ENCODE results near the gene HOXA9.

HOXA9 gene

GRCh38 chr7:27142580-27143022, 22.7 kb downstream of the HOXA9 start:
- DNase-seq (ENCODE audit: low spot score), result no peak

GRCh38 chr7:27141923-27142579, 23.3 kb downstream of the HOXA9 start:
- DNase-seq (ENCODE audit: low spot score), result peak; percentile 65

GRCh38 chr7:27141137-27141922, 24.0 kb downstream of the HOXA9 start:
- peak; percentile 51 for DNase-seq (ENCODE audit: low spot score)

GRCh38 chr7:27140126-27140857, 25.0 kb downstream of the HOXA9 start:
- DNase-seq (ENCODE audit: low spot score), result peak; percentile 60

- peak; percentile 67 for DNase-seq (ENCODE audit: low spot score)
These were observed 25.8 kb downstream of the HOXA9 start for GRCh38 chr7:27139334-27140125.

GRCh38 chr7:27138985-27139333, 26.4 kb downstream of the HOXA9 start:
- DNase-seq (ENCODE audit: low spot score), result peak; percentile 44

- DNase-seq (ENCODE audit: low spot score), result peak; percentile 61
These were observed 26.9 kb downstream of the HOXA9 start for GRCh38 chr7:27138472-27138871.

GRCh38 chr7:27137640-27138315, 27.6 kb downstream of the HOXA9 start:
- DNase-seq (ENCODE audit: low spot score), result no peak

- peak; percentile 28 for DNase-seq (ENCODE audit: low spot score)
These were observed 30.9 kb downstream of the HOXA9 start for GRCh38 chr7:27134392-27134791.

- peak; percentile 33 for DNase-seq (ENCODE audit: low spot score)
These were observed 31.7 kb downstream of the HOXA9 start for GRCh38 chr7:27133409-27134231.

- no peak for DNase-seq (ENCODE audit: low spot score)
These were observed 32.4 kb downstream of the HOXA9 start for GRCh38 chr7:27132978-27133377.

GRCh38 chr7:27132214-27132613, 33.1 kb downstream of the HOXA9 start:
- DNase-seq (ENCODE audit: low spot score), result no peak

- DNase-seq (ENCODE audit: low spot score), result peak; percentile 30
These were observed 33.9 kb downstream of the HOXA9 start for GRCh38 chr7:27131390-27131819.

GRCh38 chr7:27130540-27131389, 34.6 kb downstream of the HOXA9 start, which contains the start of gene HOXA4:
HOXA4 (minus strand) TSS chr7:27130757; CDS start chr7:27130733, 24 bp downstream.
- DNase-seq (ENCODE audit: low spot score), result peak; percentile 95

GRCh38 chr7:27129729-27130539, 35.4 kb downstream of the HOXA9 start:
- peak; percentile 74 for DNase-seq (ENCODE audit: low spot score)

- DNase-seq (ENCODE audit: low spot score), result peak; percentile 56
These were observed 36.3 kb downstream of the HOXA9 start for GRCh38 chr7:27128776-27129728.

- DNase-seq (ENCODE audit: low spot score), result peak; percentile 61
These were observed 37.3 kb downstream of the HOXA9 start for GRCh38 chr7:27128034-27128433.

Data from left forelimb (tissue), 1 donor.